Measurements from ENCODE around the gene UBR3.

UBR3 gene

DNA sequence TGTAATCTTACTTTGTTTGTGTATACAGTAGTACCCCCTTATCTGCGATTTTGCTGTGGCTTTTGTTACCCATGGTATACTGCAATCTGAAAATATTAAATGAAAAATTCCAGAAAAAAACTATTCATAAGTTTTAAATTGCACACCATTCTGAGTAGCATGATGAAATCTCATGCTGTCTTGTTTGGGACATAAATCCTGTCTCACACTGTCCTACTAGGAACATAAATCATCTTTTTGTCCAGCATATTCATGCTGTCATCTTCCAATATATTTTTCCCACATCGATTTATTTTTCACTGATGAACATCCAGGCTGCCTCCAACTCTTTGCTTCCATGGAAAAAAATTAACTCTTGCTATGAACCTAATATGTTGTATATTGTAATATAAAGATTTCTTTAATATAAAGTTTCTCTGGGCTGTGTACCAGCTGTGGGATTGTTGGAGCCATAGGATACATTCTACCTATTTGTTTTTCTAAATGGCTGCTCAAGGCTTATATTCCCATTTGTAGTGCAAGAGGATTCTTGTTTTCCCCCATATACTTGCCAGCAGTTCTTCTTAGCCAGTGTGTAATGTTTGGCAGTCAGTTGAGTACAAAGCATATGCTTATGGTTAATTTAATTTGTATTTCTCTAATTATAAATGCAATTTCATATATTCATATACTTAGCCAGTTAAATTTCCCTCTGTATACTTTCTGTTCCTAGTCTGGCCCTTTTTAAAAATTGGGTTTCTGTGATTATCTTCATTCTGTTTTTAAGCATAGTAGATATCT, 236.4 kb downstream of the UBR3 start:
- no peak for DNase-seq

DNA sequence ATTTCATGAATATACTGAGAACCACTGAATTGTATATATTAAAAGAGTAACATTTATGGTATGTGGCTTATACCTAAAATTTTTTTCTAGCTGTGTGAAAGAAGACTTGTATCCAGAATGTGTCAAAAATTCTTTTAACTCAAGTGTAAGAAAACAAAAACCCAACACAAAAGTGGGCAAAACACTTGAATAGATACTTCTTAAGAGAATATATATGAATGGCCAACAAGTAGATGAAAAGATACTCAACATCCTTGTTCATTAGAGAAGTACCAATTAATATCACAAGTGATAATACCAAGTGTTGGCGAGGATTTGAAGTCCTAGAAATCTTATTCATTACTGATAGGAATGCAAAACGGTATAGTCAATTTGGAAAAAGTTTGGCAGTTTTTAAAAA, 243.5 kb downstream of the UBR3 start:
- DNase-seq: no peak

DNA sequence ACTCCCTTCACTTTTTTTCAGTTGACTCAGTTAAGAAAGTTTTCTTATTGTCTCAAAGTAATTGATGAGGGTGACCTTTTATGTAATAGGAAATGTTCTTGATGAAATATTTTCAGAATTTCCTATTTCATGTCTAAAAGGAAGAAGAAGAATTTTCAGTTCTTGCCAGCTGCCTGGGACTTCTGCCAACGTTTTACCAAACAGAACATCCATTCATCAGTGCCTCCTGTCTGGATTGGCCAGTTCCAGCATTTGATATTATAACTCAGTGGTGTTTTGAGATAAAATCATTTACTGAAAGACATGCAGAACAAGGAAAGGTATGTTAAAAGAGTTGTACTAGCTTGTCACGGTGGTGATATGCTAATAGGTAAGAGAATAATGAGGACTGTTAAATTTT, 246.0 kb downstream of the UBR3 start:
- DNase-seq: no peak

DNA sequence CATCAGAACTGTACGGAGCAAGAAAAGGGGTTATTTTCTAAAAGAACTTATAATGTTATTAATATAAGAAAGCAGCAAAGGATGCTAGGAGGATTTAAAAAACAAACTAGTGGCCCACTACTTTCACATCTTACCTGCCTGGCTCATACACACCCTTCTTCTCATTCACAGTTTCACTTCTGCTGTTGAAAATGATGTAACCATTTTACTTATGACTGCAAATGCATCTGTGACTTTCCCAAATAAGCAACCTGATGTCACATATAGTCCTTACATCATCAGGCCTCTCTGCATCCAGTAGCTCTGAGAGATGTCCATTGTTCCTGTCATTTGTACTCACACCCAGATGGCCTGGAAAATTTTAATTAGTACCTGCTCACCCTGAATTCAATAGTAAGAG, 248.9 kb downstream of the UBR3 start:
- DNase-seq: no peak

DNA sequence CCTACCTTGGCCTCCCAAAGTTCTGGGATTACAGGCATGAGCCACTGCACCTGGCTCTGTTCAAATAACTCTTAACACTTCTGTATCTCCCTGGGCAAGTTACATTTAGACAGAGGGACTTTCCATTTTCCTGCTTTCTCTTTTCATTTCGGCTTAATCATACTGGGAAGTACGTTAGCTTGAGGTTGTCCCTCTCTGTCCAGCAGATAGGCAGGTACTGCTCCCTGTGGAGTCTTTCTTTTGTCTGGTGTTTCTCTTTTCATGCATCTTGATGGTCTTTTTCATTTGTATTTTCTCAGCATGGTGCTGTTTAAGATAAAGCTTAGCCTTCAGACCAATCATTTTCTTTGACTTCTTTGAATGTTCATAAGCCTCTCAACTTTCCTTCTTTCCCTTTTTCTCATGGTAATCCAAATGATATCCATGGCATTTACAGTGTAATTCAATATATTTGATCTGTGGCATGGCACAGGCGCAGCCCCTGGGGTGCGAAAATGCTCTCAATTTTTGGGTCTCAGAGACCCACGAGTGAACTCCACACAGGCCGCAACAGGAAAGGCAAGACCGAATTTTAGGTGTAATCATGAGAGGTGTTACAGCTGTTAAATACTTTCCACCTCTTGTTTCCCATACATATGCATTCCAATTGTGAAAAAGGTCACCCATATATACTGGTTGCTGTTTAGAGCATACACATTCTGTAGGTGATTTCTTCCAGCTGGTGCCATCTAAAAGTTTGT, 250.7 kb downstream of the UBR3 start:
- no peak for DNase-seq

DNA sequence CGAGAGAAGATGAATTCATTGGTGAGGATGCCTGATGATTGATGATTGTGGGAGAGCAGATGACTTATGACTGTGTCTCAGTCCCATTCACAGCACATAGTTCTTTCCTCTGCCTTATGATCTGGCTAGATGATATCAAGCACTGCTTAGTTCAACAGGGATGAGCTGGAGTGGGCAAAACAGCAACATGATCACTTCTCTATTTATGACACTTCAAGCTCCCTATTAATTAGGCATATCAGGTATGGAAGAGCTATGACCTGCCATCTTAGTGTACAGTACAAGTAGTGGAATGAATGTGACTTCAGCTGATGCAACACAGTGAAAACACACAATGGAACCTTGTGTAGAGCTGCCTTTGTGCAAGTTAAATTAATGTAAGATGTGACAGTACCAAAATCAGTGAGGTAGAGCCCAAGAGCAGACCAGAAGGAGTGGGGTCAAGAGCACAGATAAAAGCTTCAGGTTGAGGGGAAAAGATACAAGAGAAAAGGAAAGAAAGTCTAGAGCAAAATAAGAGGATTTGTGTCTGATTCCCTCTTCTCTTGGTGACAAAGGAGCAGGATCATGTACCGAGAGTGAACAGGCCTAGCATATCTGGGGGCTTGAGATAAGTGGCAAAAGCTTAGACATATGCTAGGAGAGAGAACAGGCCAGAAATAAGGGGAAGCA, 257.7 kb downstream of the UBR3 start:
- DNase-seq: no peak

DNA sequence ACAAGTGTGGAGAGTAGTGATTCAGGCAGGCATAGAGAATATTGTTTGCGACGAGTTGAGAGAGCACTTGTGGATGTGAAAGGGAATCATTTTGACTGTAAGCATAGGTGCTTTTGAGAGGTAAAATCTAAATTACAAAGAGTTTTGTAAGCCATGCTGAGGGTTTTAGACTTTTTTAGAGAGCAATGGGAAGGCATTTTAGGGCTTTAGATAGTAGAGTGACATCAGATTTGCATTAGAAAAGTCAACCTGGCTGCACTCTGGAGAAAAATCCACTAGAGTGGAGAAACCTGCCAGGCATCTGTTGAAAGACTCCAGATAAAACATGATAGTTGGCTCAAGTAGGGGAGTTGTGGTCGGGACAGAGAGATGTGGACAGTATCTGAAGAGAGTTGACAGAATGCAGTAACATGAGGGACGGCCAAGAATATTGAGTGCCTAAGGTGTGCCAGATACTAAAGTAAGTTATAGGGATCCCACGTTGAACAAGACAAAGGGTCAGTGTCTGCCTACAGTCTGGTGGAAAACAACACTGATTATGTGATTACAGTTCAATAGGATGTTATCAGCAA, 258.9 kb downstream of the UBR3 start:
- no peak for DNase-seq

DNA sequence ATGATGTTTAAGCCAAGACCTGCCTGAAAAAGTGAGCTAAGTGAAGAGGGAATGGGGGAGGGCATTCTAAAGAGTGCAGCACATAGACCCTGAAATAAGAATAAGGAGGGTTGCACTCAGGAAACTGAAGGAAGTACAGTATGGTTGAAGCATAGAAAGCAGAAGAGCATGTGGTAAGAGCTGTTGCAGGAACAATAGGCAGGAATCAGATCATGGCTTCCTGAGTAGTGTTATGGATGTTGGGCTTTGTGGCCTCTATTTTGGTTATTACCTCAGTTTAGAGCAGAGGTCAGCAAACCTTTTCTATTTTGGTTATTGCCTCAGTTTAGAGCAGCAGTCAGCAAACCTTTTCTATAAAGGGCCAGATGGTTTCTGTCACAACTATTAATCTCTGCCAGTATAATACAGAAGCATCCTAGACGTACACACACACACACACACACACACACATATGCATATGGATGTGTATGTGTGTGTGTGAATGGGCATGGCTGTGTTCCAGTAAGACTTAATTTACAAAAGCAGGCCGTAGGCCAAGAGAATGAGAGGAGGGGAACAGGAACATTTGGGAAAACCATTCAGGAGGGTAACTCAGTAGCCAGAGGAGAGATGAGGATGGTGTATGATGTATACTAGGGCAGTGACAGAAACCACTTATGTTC, 259.6 kb downstream of the UBR3 start:
- DNase-seq: peak; percentile 94

DNA sequence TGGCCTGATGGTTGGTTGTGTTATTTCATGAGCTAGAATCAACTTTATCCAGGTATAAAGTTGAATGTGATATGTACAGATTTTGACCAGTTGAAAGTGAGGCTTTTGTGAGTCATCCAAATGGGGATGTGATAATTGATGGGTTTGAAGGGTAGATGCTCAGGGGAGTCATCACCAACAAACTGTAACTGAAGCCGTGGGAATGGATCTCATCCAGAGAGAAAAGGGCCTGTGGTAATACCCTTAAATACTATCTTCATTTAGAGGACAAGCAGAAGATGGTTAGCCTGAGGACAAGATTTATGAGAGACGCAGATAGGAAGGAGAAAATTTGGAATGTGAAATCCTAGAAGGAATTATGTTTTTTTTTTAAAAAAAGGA, 260.1 kb downstream of the UBR3 start:
- no peak for DNase-seq

DNA sequence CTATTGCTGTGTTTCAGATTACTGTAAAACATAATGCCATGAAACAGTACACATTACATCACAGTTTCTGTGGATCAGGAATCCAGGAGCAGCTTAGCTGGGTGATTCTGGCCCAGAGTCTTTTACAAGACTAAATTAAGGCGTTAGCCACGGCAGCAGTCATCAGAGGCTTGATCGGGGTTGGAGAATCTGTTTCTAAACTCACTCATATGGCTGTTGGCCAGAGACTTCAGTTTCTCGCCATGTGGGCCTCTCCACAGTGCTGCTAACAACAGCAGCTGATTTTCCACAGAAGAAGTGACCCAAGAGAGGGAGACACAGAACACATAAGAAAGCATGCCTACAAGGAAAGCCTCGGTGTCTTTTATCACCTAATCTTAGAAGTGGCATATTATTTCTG, 261.5 kb downstream of the UBR3 start:
- DNase-seq: no peak

DNA sequence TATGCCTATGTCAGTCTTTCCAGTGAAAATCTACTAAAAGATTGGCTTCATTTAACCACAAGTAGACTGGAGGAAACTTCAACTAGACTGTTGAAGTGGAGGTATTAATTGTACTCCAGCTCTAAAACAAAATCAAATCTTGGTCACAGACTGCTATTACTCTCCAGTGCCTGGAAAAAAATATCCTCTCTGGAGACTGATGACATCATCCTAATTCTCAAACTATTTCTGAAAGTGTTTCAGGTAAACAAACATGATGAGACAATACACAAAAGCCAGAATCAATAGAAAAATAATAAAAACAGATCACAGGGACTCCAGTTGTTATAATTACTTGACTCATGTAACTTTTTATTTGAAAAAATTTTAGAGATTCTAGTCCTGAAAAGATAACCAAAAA, 263.0 kb downstream of the UBR3 start:
- no peak for DNase-seq

DNA sequence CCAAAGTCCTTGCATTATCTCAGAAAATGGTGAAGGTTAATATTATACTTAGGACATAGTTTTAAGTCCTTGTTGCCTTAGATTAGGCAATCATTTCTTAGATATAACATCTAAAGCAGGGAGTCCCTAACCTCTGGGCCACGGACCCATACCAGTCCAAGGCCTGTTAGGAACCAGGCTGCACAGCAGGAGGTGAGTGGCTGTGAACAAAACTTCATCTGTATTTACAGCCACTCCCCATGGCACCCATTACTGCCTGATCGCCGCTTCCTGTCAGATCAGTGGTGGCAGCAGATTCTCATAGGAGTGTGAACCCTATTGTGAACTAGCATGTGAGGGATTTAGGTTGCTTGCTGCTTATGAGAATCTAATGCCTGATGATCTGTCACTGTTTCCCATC, 264.2 kb downstream of the UBR3 start:
- DNase-seq: no peak

DNA sequence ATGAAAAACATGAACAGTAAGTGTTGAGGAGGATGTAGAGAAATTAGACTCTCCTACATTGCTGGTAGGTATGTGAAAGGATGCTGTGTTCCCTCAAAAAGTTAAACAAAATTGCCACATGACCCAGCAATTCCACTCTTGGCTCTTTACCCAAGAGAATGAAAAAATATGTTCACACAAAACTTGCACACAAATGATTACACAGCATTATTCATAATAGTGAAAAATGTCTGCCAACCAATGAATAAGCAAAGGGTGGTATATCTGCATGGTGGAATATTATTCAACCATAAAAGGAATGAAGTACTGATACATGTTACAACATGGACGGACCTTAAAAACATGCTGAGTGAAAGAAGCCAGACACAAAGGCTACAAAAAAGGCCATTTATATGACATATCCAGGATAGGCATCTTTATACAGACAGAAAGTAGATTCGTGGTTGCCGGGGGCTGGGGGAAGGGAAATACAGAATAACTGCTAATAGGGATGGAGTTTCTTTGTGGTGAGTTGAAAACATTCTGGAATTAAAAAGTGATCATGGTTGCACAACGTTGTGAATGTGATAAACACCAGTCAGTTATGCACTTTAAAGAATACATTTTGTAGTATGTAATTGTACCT, 265.3 kb downstream of the UBR3 start:
- no peak for DNase-seq

DNA sequence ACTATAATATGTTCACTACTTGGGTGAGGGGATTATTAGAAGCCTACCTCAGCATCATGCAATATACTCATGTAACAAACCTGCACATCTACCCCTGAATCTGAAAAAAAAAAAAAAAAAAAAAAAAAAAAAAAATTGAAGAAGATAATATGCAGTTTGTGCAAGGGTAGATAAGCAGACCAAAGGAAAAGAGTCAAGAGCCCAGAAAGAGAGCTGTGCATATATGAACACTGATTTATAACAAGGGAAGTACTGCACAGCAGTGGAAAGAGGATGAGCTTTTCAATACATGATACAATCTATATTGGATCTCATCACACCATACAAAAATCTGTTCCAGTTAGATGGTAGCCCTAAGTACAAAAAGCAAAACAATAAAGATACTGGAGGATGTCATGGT, 268.1 kb downstream of the UBR3 start:
- no peak for DNase-seq

DNA sequence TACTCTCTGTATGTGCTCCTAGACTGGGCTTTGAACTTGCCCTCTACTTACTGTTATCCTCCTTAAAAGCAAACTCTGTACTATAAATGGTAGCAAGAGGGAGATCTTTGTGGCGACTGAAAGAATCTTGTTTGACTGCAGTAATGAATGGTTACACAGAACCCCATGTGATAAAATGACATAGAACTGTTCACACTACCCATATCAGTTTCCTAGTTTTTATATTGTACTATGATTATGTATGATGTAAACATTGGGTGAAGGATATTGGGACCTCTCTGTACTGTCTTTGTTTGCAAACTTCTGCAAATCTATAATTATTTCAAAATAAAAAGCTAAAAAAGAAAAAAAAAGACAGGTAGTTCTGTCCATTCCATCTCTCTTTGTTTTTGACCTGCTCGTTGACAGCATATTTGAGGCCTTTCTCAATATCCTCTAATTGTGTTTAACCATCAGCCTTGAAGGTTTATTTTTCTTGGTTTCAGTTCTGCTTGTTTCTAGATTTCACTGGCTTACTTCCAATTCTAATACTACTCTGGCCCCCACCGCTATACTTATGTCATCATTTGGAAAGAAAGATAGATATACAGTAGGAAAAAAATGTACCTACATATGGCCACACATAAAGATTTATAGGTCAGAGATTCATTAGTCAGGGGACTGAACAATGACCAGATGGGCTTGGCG, 271.5 kb downstream of the UBR3 start:
- DNase-seq: no peak

DNA sequence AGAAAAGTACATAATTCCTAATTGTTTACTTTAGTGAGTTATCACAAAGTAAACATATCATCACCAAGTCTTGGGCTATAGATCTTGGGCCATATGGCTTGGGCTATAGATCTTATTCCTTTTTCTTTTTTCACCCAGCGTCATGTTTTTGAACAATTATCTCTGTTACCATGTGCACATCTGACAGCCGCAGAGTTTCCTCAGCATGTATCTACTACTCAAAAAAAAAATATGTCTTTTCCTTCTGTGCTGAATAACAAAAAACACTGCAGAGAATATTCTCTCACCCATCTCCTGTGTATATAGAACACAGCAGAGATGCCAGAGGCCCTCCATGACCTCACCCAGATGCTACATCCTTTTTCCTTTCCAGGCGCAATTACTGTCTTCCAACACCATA, 274.5 kb downstream of the UBR3 start:
- DNase-seq: no peak

DNA sequence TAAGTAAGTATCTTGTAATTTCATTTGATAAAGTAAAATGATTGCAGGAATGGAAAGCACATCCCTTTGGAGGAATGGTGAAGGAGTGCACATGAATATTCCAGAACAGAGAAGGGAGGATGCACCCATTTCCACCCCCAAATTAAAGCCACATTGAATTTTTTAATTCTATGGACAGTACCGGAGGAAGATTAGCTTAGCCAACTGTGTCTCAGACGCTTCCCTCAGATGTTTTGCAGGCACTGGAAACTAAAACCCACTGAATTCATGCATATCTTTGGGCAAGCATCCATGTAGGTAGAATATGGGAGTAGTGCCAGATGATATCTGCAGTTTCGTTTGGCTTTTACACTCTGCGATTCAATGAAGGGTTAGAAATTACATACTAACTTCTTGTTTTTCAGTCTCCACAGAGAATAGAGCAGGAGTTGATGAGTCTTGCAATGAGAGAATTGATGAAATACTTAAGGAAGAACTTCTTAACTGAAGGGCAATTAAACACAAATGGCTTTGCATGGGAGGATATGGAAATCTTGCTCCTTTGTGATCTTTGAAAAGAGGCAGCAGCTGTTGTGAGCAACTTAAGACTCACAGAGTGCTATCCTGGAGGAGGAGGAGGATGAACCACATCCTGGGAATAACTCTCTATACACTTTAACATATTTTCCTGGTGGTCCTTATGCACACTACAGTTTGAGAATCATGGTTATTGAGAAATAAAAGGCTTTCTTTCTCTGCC, 279.0 kb downstream of the UBR3 start:
- no peak for DNase-seq

DNA sequence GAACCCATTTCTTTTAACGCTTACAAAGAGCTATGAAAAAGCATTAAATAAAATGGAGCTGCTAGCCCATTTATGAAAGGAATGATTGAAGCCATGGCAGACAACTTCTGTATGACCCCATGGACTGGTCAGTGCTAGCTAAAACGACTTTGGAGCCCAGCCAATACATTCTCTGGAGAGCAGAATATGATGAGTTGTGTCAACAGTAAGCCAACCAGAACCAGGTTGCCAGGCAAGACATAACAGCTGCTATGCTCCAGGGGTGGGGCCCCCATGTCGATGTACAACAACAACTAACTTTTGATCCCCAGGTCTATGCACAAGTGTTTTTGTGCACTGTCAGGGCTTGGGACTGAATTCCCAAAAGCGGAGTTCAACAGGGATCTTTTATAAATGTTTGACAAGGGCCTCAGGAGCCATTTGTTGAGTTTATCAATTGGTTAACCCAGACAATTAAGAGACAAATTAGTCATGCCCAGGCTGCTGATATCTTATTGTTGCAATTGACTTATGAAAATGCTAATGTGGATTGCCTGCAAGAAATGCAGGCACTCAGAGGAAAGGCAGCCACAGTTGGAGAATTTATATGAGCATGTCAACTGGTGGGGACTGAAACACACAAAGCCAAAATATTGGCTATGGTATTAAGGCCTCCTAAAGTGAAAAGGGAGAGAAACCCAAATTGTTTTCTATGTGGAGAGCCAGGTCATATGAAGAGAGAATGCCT, 286.1 kb downstream of the UBR3 start:
- DNase-seq: no peak

DNA sequence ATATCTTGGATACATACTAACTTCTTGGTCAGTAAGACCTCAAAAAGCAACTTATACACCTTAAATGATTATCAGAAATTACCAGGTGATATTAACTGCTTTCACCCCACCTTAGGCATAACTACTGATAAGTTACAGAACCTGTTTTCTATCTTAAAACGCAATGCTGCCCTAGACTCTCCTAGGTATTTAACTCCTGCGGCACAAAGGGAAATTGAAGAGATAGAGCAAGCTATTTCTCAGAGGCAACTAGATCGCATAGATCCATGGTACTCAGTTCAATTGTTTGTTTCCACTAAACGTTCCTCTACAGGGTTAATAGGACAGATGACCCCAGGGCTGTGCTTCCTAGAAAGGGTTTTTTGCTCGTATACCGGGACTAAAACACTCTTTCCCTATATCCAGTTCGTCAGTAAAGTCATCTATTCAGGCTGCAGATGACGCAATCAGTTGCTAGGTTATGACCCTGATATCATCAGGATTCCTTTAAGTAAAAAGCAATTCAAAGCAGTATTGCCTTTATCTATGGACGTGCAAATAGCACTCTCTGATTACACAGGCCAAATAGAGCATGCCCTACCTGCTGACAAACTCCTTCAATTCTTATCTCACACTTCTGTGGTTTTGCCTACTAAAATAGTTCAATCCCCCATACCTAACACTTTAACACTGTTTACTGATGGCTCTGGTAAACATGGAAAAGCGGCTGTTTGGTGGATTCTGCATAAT, 288.4 kb downstream of the UBR3 start:
- DNase-seq: no peak

DNA sequence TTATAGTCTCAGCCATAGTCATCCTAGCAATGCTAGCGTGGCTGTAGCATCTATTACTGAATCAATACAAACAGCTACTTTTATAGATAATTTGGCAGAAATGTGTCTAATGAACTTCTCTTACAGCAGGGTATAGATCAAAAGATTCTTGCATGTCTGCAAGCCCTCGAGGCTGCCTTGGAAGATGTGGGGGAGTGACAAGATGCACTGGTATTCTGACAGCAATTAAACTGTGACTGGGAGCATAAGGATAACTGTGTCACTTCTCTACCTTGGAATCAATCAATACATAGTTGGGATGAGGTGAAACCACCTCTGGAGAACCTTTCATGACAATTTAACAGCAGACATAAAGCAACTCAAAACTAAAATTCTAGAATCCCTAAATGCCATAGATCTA, 291.4 kb downstream of the UBR3 start:
- no peak for DNase-seq
